PFSK-1 (cell line): ENCODE results near the gene KLF5.

ENCODE experiments used
- POLR2AphosphoS5 ChIP-seq: IDR thresholded peaks from 2 replicates; pipeline ENCODE4 v1.6.1; 2012; ENCODE audit warnings: low read depth, mild to moderate bottlenecking, control low read depth, low read length, moderate library complexity
- REST ChIP-seq, 2 experiments: IDR thresholded peaks; 2 replicates each; pipeline versions ENCODE4 v1.6.1 to v1.8.0; 2011 to 2012; ENCODE audit warnings: low read depth in 2 of 2, low read length in 2 of 2, control low read depth in 1 of 2, inconsistent platforms in 1 of 2, mild to moderate bottlenecking in 1 of 2, moderate library complexity in 1 of 2; ENCODE audit not compliant: insufficient read depth in 1 of 2
- TAF1 ChIP-seq: IDR thresholded peaks from 2 replicates; pipeline ENCODE4 v1.6.1; 2012; ENCODE audit warnings: low read length, control low read depth, borderline replicate concordance; ENCODE audit not compliant: insufficient read depth

DNA sequence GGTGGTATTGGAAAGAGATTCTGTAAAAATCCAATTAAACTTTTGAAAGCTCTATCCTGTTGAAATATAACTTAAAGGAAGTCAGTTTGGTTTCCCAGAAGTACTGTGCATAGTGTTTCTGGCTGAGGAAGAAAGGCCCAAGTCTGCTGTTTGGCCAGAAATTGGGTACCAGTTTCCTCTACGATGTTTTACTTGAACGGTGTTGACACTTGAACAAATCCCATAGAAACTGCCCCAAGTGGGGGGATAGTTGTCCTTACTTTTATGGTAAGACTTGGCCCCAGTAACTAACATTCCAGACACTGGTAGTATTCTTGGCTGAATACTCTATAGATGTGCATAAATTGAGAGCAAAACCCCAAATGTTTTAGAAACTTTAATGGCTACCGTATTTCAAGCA lies 14.2 kb downstream of the KLF5 start:
- TF ChIP-seq TAF1 (no peak), POLR2AphosphoS5 (no peak), REST (IDR thresholded peaks at IDR 0.05; ENCODE audit: insufficient read depth in 1 of 2, low read depth in 2 of 2, low read length in 2 of 2) (no peak)
